H1 (cell line): Measurements from ENCODE around the gene SMOC2.

Experiments
- BCL11A ChIP-seq, 2 experiments: IDR thresholded peaks; one replicate each; pipeline ENCODE4 v1.6.1; 2011; ENCODE audit warnings: low read depth in 2 of 2, low read length in 2 of 2, mild to moderate bottlenecking in 2 of 2
- EZH2 ChIP-seq: fragments of 200-600 bp; sonication (generic); IDR thresholded peaks from 2 replicates; pipeline ENCODE4 v1.7.1; 2012; ENCODE audit warnings: low read depth, mild to moderate bottlenecking, moderate library complexity, low read length, inconsistent platforms; ENCODE audit not compliant: severe bottlenecking
- POLR2A ChIP-seq, 2 experiments: IDR thresholded peaks; 1 replicate in 1 of 2; 2 replicates in 1 of 2; pipeline ENCODE4 v1.6.1; 2011; ENCODE audit warnings: low read depth in 2 of 2, low read length in 2 of 2, mild to moderate bottlenecking in 2 of 2; ENCODE audit errors: control extremely low read depth in 1 of 2
- RAD21 ChIP-seq, 2 experiments: IDR thresholded peaks in 1 of 2; conservative IDR thresholded peaks in 1 of 2; 2 replicates each; pipeline ENCODE4 v1.6.1; 2011; ENCODE audit warnings: low read depth in 2 of 2, low read length in 2 of 2, improper control_type of control experiment in 1 of 2, inconsistent platforms in 1 of 2, mild to moderate bottlenecking in 1 of 2, moderate library complexity in 1 of 2
- RBBP5 ChIP-seq: IDR thresholded peaks from 2 replicates; pipeline ENCODE4 v1.7.1; 2012; ENCODE audit warnings: low read depth, mild to moderate bottlenecking, inconsistent platforms, low read length, moderate library complexity, borderline replicate concordance
- RNF2 ChIP-seq: fragments of 200-900, 300-1000 bp; sonication (generic); IDR thresholded peaks from 2 replicates; pipeline ENCODE4 v1.7.1; 2016; ENCODE audit warnings: borderline replicate concordance, low read depth, mild to moderate bottlenecking, antibody characterized with exemption, low read length; ENCODE audit not compliant: poor library complexity, severe bottlenecking; ENCODE audit errors: missing control alignments
- TAF1 ChIP-seq: IDR thresholded peaks from 2 replicates; pipeline ENCODE4 v1.6.1; 2011; ENCODE audit warnings: mild to moderate bottlenecking, low read depth, low read length
- YY1 ChIP-seq: IDR thresholded peaks from 2 replicates; pipeline ENCODE4 v1.6.1; 2011; ENCODE audit warnings: low read depth, mild to moderate bottlenecking, low read length
- TF ChIP-seq, protein P1 (sequence below), 3 experiments: IDR thresholded peaks; 1 replicate in 2 of 3; 2 replicates in 1 of 3; pipeline versions ENCODE4 v1.5.1 to v1.6.1; 2011; ENCODE audit warnings: low read length in 3 of 3, mild to moderate bottlenecking in 3 of 3, inconsistent platforms in 2 of 3, low read depth in 1 of 3, moderate library complexity in 1 of 3; ENCODE audit not compliant: insufficient read depth in 1 of 3; ENCODE audit errors: control extremely low read depth in 1 of 3

DNA sequence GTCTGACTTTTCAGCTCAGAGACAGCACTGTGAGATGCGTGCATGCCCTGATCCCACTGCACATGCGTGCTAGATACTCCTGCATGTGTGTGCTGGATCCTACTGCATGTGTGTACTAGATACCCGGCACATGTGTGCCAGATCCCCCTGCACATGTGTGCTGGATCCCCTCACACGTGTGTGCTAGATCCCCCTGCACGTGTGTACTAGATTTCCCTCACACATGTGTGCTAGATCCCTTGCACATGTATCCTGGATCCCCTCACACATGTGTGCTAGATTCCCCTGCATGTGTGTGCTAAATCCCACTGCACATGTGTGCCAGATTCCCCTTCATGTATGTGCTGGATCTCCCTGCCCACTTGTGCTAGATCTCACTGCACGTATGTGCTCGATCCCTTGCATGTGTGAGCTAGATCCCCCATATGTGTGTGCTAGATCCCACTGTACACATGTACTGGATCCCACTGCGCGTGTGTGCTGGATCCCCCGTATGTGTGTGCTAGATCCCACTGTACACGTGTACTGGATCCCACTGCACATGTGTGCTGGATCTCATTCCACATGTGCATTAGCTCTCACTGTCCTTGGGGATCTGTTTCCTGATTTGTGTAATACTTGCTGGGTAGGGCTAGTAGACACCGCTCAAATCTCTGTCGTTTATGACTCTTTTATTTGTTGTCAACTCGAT is 214.6 kb downstream of the SMOC2 start:
- TF ChIP-seq, protein P1, sequence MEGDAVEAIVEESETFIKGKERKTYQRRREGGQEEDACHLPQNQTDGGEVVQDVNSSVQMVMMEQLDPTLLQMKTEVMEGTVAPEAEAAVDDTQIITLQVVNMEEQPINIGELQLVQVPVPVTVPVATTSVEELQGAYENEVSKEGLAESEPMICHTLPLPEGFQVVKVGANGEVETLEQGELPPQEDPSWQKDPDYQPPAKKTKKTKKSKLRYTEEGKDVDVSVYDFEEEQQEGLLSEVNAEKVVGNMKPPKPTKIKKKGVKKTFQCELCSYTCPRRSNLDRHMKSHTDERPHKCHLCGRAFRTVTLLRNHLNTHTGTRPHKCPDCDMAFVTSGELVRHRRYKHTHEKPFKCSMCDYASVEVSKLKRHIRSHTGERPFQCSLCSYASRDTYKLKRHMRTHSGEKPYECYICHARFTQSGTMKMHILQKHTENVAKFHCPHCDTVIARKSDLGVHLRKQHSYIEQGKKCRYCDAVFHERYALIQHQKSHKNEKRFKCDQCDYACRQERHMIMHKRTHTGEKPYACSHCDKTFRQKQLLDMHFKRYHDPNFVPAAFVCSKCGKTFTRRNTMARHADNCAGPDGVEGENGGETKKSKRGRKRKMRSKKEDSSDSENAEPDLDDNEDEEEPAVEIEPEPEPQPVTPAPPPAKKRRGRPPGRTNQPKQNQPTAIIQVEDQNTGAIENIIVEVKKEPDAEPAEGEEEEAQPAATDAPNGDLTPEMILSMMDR (IDR thresholded peaks at IDR 0.05; ENCODE audit: control extremely low read depth in 1 of 3, insufficient read depth in 1 of 3, low read depth in 1 of 3, low read length in 3 of 3) = no peak
- TF ChIP-seq POLR2A (IDR thresholded peaks at IDR 0.05; ENCODE audit: control extremely low read depth in 1 of 2, low read depth in 2 of 2, low read length in 2 of 2) = no peak
- no peak for TF ChIP-seq EZH2
- no peak for TF ChIP-seq TAF1
- TF ChIP-seq BCL11A (IDR thresholded peaks at IDR 0.05; ENCODE audit: low read depth in 2 of 2, low read length in 2 of 2) = no peak
- TF ChIP-seq RBBP5 = no peak
- no peak for TF ChIP-seq RNF2
- TF ChIP-seq RAD21 (IDR thresholded peaks at IDR 0.05 in 1 of 2, conservative IDR thresholded peaks at IDR 0.05 in 1 of 2; ENCODE audit: low read depth in 2 of 2, low read length in 2 of 2) = no peak
- TF ChIP-seq YY1 = no peak
